HCT116 (cell line): Measurements from ENCODE around the gene TRIM65. TPM values are rescaled to one million over a fixed set of nuclear protein-coding genes. Genes with fewer than 3 reads are reported as not detected.

Experiments used
- ATAC-seq: fragments of 200-7000 bp; cut with Tn5 transposase; 2 replicates; pipeline ENCODE4 v1.9.1; 2020; ENCODE audit warnings: mild to moderate bottlenecking, moderate library complexity
- BruUV-seq: library from RNA; stranded (reverse); fragments of 400-500 nt; replicated peaks from 2 replicates; lab custom pipeline; 2021; lab: Mats Ljungman, UMichigan
- CTCF ChIA-PET: fragments of 300-600 bp; sonication (Branson Sonifier 250); formaldehyde crosslinking; loops from one replicate; lab custom pipeline; 2021; ENCODE audit warnings: antibody characterized with exemption; lab: Charles Lee
- POLR2A ChIA-PET: fragments of 300-600, 350-600 bp; sonication (Branson Sonifier 250); formaldehyde crosslinking; loops from one replicate; lab custom pipeline; 2021; ENCODE audit warnings: antibody characterized with exemption; lab: Charles Lee
- RAD21 ChIA-PET, 2 experiments: fragments of 300-600 bp; sonication (Branson Sonifier 250); formaldehyde crosslinking; loops; one replicate each; lab custom pipeline; 2023; ENCODE audit warnings: low total read pairs in 2 of 2; ENCODE audit not compliant: uncharacterized antibody in 2 of 2, unreplicated experiment in 2 of 2, low non-redundant PET in 1 of 2; lab: Charles Lee
- DNase-seq: peaks from one replicate; pipeline ENCODE4 v3.0.0-alpha.2; 2010; ENCODE audit warnings: low read depth, low spot score
- H2AFZ ChIP-seq: fragments of 200-600 bp; shearing (Covaris generic), sonication (generic); 2 replicates; pipeline ENCODE4 v1.6.1; 2017; ENCODE audit warnings: low read depth, mixed run types, mixed read lengths, antibody characterized with exemption, low read length; ENCODE audit not compliant: poor library complexity, severe bottlenecking
- H3K27ac ChIP-seq: 2 replicates; pipeline ENCODE4 v1.5.1; 2012; ENCODE audit warnings: low read depth, low read length
- H3K27me3 ChIP-seq: fragments of 200-600 bp; sonication (generic); 2 replicates; pipeline ENCODE4 v1.6.1; 2016; ENCODE audit warnings: mixed run types, low read length, mixed read lengths; ENCODE audit not compliant: insufficient read depth
- H3K36me3 ChIP-seq, 2 experiments: fragments of 200-500 bp in 1 of 2; fragments of 200-600 bp in 1 of 2; sonication (Bioruptor generic) in 1 of 2; sonication (generic) in 1 of 2; 2 replicates each; pipeline versions ENCODE4 v1.5.1 to v1.6.1; 2014 to 2016; ENCODE audit warnings: low read length in 2 of 2, inconsistent platforms in 1 of 2, mixed read lengths in 1 of 2, mixed run types in 1 of 2; ENCODE audit not compliant: insufficient read depth in 2 of 2, control insufficient read depth in 1 of 2
- H3K4me1 ChIP-seq, 2 experiments: fragments of 200-600 bp in 1 of 2; sonication (generic) in 1 of 2; 2 replicates each; pipeline versions ENCODE4 v1.5.1 to v1.6.1; 2012 to 2017; ENCODE audit warnings: low read length in 2 of 2, inconsistent platforms in 1 of 2, mild to moderate bottlenecking in 1 of 2, mixed read lengths in 1 of 2, mixed run types in 1 of 2, moderate library complexity in 1 of 2; ENCODE audit not compliant: insufficient read depth in 2 of 2, control insufficient read depth in 1 of 2
- H3K4me2 ChIP-seq: fragments of 200-600 bp; sonication (generic); 2 replicates; pipeline ENCODE4 v1.6.1; 2017; ENCODE audit warnings: mixed run types, low read length, mixed read lengths
- H3K4me3 ChIP-seq, 2 experiments: fragments of 200-600 bp in 1 of 2; sonication (generic) in 1 of 2; replicated peaks in 1 of 2; 2 replicates each; pipeline ENCODE4 v1.5.1; 2011 to 2016; ENCODE audit warnings: low read length in 2 of 2, control low read depth in 1 of 2, low read depth in 1 of 2, mild to moderate bottlenecking in 1 of 2, mixed read lengths in 1 of 2, mixed run types in 1 of 2
- H3K79me2 ChIP-seq: fragments of 200-600 bp; sonication (generic); 2 replicates; pipeline ENCODE4 v1.6.1; 2017; ENCODE audit warnings: mild to moderate bottlenecking, mixed run types, low read length, moderate library complexity, mixed read lengths; ENCODE audit not compliant: insufficient read depth
- H3K9ac ChIP-seq: fragments of 200-600 bp; sonication (generic); 2 replicates; pipeline ENCODE4 v1.6.1; 2016; ENCODE audit warnings: low read length, mixed read lengths
- H3K9me2 ChIP-seq: fragments of 200-600 bp; sonication (generic), shearing (Covaris generic); 2 replicates; pipeline ENCODE4 v1.6.1; 2017; ENCODE audit warnings: mixed run types, mild to moderate bottlenecking, moderate library complexity; ENCODE audit not compliant: insufficient read depth
- H3K9me3 ChIP-seq, 2 experiments: fragments of 200-500 bp in 1 of 2; fragments of 200-600 bp in 1 of 2; sonication (Bioruptor generic) in 1 of 2; sonication (generic) in 1 of 2; 2 replicates each; pipeline ENCODE4 v1.6.1; 2014 to 2017; ENCODE audit warnings: low read length in 2 of 2, mixed read lengths in 2 of 2, inconsistent platforms in 1 of 2, low read depth in 1 of 2, mild to moderate bottlenecking in 1 of 2, mixed run types in 1 of 2, moderate library complexity in 1 of 2; ENCODE audit not compliant: control insufficient read depth in 1 of 2, insufficient read depth in 1 of 2
- H4K20me1 ChIP-seq: fragments of 200-600 bp; sonication (generic), shearing (Covaris generic); 2 replicates; pipeline ENCODE4 v1.6.1; 2017; ENCODE audit warnings: mixed run types, mild to moderate bottlenecking, moderate library complexity; ENCODE audit not compliant: insufficient read depth
- ATF3 ChIP-seq: IDR thresholded peaks from 2 replicates; pipeline ENCODE4 v1.6.1; 2012
- CEBPB ChIP-seq: IDR thresholded peaks from 2 replicates; pipeline ENCODE4 v1.6.1; 2012; ENCODE audit warnings: low read depth
- EGR1 ChIP-seq: IDR thresholded peaks from 2 replicates; pipeline ENCODE4 v1.6.1; 2012; ENCODE audit warnings: low read depth
- ELF1 ChIP-seq: IDR thresholded peaks from 2 replicates; pipeline ENCODE4 v1.6.1; 2012; ENCODE audit warnings: low read depth, borderline replicate concordance
- SP1 ChIP-seq: IDR thresholded peaks from 2 replicates; pipeline ENCODE4 v1.6.1; 2012; ENCODE audit warnings: low read depth
- SRF ChIP-seq: IDR thresholded peaks from 2 replicates; pipeline ENCODE4 v1.6.1; 2012; ENCODE audit warnings: low read depth
- intact Hi-C: fragments of 100-400 bp; cut with micrococcal nuclease; formaldehyde crosslinking; loops from 2 replicates; pipeline ENCODE4 v1.10.0; 2022
- total RNA-seq: library from RNA; stranded (reverse); gene quantifications from one replicate; pipeline ENCODE4 v1.2.1, GENCODE V29; 2021; ENCODE audit not compliant: unreplicated experiment
- TF ChIP-seq, protein P1 (sequence below), 3 experiments: fragments of 200-600 bp in 1 of 3; sonication (generic) in 1 of 3; IDR thresholded peaks in 2 of 3; conservative IDR thresholded peaks in 1 of 3; 2 replicates each; pipeline ENCODE4 v1.5.1; 2012 to 2017; ENCODE audit warnings: low read depth in 2 of 3, low read length in 2 of 3, antibody characterized with exemption in 1 of 3, borderline replicate concordance in 1 of 3, control low read depth in 1 of 3, mild to moderate bottlenecking in 1 of 3, mixed read lengths in 1 of 3, mixed run types in 1 of 3, moderate library complexity in 1 of 3; ENCODE audit not compliant: insufficient read depth in 1 of 3
- TF ChIP-seq, protein P2 (sequence below): IDR thresholded peaks from 2 replicates; pipeline ENCODE4 v1.6.1; 2012; ENCODE audit warnings: low read depth

TRIM65 gene
- total RNA-seq, 1 experiment from 2014 or later = 53.0 TPM

- ChIA-PET RAD21 (no interaction called here), POLR2A (interaction anchor here (1.8 kb wide), 1 partner anchor 142 kb away, joined by 4 read pairs; no protein-coding TSS in a partner anchor), CTCF (interaction anchor here (1.2 kb wide), 1 partner anchor 16 kb away, joined by 4 read pairs; no protein-coding TSS in a partner anchor)
- intact Hi-C loops = no loop called here
- ATAC-seq = no peak
- Histone ChIP-seq H3K36me3 (no peaks in the 10 kb centered on the region), H2AFZ (no peak overlapping the region), H3K27me3 (no peaks in the 10 kb centered on the region), H3K4me3 (no peak overlapping the region), H3K9me3 (no peaks in the 10 kb centered on the region), H3K4me2 (no peak overlapping the region), H3K79me2 (no peaks in the 10 kb centered on the region), H3K4me1 (no peaks in the 10 kb centered on the region), H4K20me1 (no peaks in the 10 kb centered on the region), H3K9ac (no peak overlapping the region), H3K9me2 (no peaks in the 10 kb centered on the region), H3K27ac (no peak overlapping the region)
- no TSS peak for BruUV-seq
- no peak for DNase-seq
- TF ChIP-seq SP1 = no peak
- TF ChIP-seq EGR1 = no peak
- TF ChIP-seq CEBPB = no peak
- TF ChIP-seq, all 23 proteins: peak for 0
These were observed 24.8 kb upstream of the TRIM65 start for GRCh38 chr17:75921596-75921995.

GRCh38 chr17:75920045-75920560, 23.4 kb upstream of the TRIM65 start:
- no peaks in the 10 kb centered on the region for H3K79me2 ChIP-seq
- TF ChIP-seq, protein P1, sequence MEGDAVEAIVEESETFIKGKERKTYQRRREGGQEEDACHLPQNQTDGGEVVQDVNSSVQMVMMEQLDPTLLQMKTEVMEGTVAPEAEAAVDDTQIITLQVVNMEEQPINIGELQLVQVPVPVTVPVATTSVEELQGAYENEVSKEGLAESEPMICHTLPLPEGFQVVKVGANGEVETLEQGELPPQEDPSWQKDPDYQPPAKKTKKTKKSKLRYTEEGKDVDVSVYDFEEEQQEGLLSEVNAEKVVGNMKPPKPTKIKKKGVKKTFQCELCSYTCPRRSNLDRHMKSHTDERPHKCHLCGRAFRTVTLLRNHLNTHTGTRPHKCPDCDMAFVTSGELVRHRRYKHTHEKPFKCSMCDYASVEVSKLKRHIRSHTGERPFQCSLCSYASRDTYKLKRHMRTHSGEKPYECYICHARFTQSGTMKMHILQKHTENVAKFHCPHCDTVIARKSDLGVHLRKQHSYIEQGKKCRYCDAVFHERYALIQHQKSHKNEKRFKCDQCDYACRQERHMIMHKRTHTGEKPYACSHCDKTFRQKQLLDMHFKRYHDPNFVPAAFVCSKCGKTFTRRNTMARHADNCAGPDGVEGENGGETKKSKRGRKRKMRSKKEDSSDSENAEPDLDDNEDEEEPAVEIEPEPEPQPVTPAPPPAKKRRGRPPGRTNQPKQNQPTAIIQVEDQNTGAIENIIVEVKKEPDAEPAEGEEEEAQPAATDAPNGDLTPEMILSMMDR (IDR thresholded peaks at IDR 0.05 in 2 of 3, conservative IDR thresholded peaks at IDR 0.05 in 1 of 3; ENCODE audit: borderline replicate concordance in 1 of 3, insufficient read depth in 1 of 3, low read depth in 2 of 3, low read length in 2 of 3) = no peak
- no peak for TF ChIP-seq ATF3
- TF ChIP-seq, protein P2, sequence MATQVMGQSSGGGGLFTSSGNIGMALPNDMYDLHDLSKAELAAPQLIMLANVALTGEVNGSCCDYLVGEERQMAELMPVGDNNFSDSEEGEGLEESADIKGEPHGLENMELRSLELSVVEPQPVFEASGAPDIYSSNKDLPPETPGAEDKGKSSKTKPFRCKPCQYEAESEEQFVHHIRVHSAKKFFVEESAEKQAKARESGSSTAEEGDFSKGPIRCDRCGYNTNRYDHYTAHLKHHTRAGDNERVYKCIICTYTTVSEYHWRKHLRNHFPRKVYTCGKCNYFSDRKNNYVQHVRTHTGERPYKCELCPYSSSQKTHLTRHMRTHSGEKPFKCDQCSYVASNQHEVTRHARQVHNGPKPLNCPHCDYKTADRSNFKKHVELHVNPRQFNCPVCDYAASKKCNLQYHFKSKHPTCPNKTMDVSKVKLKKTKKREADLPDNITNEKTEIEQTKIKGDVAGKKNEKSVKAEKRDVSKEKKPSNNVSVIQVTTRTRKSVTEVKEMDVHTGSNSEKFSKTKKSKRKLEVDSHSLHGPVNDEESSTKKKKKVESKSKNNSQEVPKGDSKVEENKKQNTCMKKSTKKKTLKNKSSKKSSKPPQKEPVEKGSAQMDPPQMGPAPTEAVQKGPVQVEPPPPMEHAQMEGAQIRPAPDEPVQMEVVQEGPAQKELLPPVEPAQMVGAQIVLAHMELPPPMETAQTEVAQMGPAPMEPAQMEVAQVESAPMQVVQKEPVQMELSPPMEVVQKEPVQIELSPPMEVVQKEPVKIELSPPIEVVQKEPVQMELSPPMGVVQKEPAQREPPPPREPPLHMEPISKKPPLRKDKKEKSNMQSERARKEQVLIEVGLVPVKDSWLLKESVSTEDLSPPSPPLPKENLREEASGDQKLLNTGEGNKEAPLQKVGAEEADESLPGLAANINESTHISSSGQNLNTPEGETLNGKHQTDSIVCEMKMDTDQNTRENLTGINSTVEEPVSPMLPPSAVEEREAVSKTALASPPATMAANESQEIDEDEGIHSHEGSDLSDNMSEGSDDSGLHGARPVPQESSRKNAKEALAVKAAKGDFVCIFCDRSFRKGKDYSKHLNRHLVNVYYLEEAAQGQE = no peak
- no peak for TF ChIP-seq ELF1
- no peak for TF ChIP-seq SRF
- H3K9me3 ChIP-seq = no peaks in the 10 kb centered on the region
- intact Hi-C loops = no loop called here
- no peaks in the 10 kb centered on the region for H3K27me3 ChIP-seq
- RAD21 ChIA-PET = no interaction called here
- H3K9ac ChIP-seq = no peak overlapping the region
- peaks cover 0 to 3% of the 10 kb centered on the region in 2 experiments; a peak in 2 of 4 replicates for H3K4me1 ChIP-seq
- ATAC-seq = no peak
- H3K9me2 ChIP-seq = no peaks in the 10 kb centered on the region
- POLR2A ChIA-PET = interaction anchor here (0.9 kb wide), 1 partner anchor 140 kb away, joined by 3 read pairs; a partner anchor contains a TSS
- CTCF ChIA-PET = interaction anchor here (0.6 kb wide), 1 partner anchor 14 kb away, joined by 4 read pairs; no protein-coding TSS in a partner anchor
- no peak overlapping the region for H2AFZ ChIP-seq
- no TSS peak for BruUV-seq
- no peak overlapping the region for H3K4me3 ChIP-seq
- H4K20me1 ChIP-seq = no peaks in the 10 kb centered on the region
- no peak for DNase-seq
- no peak overlapping the region; the same call in 1 of the 2 replicates for H3K27ac ChIP-seq
- H3K36me3 ChIP-seq = no peaks in the 10 kb centered on the region
- no peak overlapping the region for H3K4me2 ChIP-seq
